OCI-LY3 (cell line): ENCODE measurements around the gene KLF16.

Source experiments
- H2AFZ ChIP-seq: fragments of 200-600, 300-600 bp; shearing (Covaris generic); 2 replicates; pipeline ENCODE4 v1.6.0; 2014; ENCODE audit warnings: antibody characterized with exemption, low read depth, low read length
- H3K27ac ChIP-seq: fragments of 200-600, 300-600 bp; sonication (generic); 2 replicates; pipeline ENCODE4 v1.5.1; 2014; ENCODE audit warnings: mild to moderate bottlenecking, low read length, moderate library complexity, mixed read lengths
- H3K27me3 ChIP-seq: fragments of 200-600, 300-600 bp; sonication (generic); 2 replicates; pipeline ENCODE4 v1.6.1; 2014; ENCODE audit warnings: low read depth, low read length, mixed read lengths
- H3K36me3 ChIP-seq: fragments of 200-600, 300-600 bp; sonication (generic); replicated peaks from 2 replicates; pipeline ENCODE3; 2014; ENCODE audit warnings: low read depth, low read length, mixed read lengths
- H3K4me1 ChIP-seq: fragments of 300-600, 200-600 bp; sonication (generic); 2 replicates; pipeline ENCODE4 v1.6.1; 2014; ENCODE audit warnings: low read length, mixed read lengths
- H3K4me2 ChIP-seq: fragments of 200-600, 300-600 bp; sonication (generic); 2 replicates; pipeline ENCODE4 v1.6.1; 2014; ENCODE audit warnings: low read length, mixed read lengths
- H3K4me3 ChIP-seq: fragments of 300-600, 200-600 bp; sonication (generic); 2 replicates; pipeline ENCODE4 v1.5.1; 2014; ENCODE audit warnings: antibody characterized with exemption, mild to moderate bottlenecking, low read length, moderate library complexity
- H3K79me2 ChIP-seq: fragments of 300-600, 200-600 bp; shearing (Covaris generic); 2 replicates; pipeline ENCODE4 v1.6.1; 2014; ENCODE audit warnings: mild to moderate bottlenecking, low read length, mixed read lengths
- H3K9ac ChIP-seq: fragments of 300-600, 200-600 bp; shearing (Covaris generic); 2 replicates; pipeline ENCODE4 v1.6.0; 2014; ENCODE audit warnings: mild to moderate bottlenecking, low read length, moderate library complexity
- H3K9me3 ChIP-seq: fragments of 200-600, 300-600 bp; shearing (Covaris generic); 2 replicates; pipeline ENCODE4 v1.6.1; 2014; ENCODE audit warnings: low read length, mixed read lengths; ENCODE audit not compliant: insufficient read depth
- H4K20me1 ChIP-seq: fragments of 200-600, 300-600 bp; sonication (generic); 2 replicates; pipeline ENCODE4 v1.6.1; 2016; ENCODE audit warnings: low read length, mixed read lengths; ENCODE audit not compliant: insufficient read depth
- EZH2phosphoT487 ChIP-seq: fragments of 200-600 bp; shearing (Covaris generic); IDR thresholded peaks from 2 replicates; pipeline ENCODE4 v1.6.1; 2018; ENCODE audit warnings: antibody characterized with exemption, mixed run types, low read depth
- TF ChIP-seq, protein P1 (sequence below): fragments of 200-600, 300-600 bp; sonication (generic); IDR thresholded peaks from 2 replicates; pipeline ENCODE4 v1.5.1; 2014; ENCODE audit warnings: antibody characterized with exemption, low read length, low read depth

The KLF16 gene

DNA sequence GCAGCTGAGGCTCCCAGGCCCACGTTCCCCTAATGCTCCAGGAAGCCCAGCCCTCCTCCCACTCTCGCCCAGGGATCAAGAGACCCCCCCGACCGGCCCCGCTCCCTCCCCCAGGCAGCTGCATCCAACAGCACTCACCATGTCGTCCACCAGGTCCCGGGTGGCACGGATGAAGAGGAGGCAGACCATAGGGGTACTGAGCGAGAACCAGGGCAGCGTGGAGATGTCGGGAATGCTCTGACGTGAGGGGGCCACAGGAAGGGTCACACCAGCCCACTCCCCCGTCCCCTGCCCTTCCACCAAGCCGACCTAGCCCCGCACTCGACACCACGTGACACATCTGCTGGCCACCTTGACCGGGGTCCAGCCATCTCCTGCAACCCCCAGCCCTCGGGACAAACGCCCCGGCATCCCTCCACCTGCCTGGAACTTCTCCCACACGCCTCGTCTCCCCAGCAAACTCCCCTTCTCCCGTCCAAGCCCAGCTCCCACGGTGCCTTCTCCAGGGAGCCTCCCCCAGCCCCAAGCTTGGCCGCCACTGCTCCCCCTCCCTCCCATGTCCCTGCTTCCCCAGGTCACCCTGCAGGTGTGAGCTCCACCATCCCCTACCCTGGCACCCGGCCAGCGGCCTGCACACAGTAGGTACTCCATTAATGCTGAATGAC, 56.2 kb downstream of the KLF16 start:
- no peak overlapping the region for H3K9ac ChIP-seq

DNA sequence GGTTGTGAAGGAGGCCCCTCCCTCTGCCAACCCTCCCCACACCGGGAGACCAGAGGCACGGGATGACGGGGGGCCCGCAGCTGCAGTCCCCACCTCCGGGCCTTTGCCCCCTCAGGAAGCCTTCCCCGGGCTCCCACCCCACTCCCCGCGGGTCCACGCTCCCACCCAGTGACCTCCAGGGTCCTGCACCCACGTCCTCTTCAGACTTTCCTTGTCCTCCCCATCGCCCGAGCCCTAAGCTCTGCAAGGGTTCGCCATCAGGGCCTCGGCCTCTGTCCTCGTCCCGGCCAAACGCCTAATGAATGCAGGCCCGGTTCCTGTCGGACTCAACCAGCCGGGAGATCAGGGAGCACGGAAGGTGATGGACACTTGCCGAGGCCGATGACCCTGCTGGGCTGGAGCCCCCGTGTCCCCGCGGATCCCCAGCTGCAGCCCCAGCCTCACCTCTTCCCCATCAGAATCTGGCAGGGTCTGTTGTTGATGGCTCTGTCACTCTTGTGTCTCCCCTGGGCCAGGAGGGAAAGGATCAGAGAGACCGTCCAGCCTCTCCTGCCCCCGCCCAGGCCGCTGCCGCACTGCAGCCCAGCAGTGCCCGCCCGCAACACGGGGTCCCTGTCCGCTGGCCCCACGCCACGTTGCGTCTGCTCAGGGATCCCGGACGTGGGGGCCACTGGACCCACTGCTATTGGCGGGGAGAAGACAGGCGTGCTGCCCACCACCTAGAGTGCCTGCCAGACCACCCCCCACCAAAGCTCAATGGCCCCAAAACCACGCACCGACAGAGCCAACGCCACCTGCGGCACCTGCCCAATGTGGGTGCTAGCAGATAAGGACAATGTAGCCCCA, 57.0 kb downstream of the KLF16 start:
- Histone ChIP-seq H3K36me3 (no peaks in the 10 kb centered on the region), H3K4me1 (peaks cover 4% of the 10 kb centered on the region), H3K27me3 (0 out of 2 replicates have a peak, but pooled peaks cover 3% of the 10 kb centered on the region), H2AFZ (no peak overlapping the region), H3K4me3 (no peak overlapping the region), H3K27ac (no peak overlapping the region), H3K9me3 (no peaks in the 10 kb centered on the region), H3K4me2 (no peak overlapping the region), H3K79me2 (no peaks in the 10 kb centered on the region), H3K9ac (no peak overlapping the region), H4K20me1 (no peaks in the 10 kb centered on the region)
- TF ChIP-seq EZH2phosphoT487, result no peak
- TF ChIP-seq, protein P1, sequence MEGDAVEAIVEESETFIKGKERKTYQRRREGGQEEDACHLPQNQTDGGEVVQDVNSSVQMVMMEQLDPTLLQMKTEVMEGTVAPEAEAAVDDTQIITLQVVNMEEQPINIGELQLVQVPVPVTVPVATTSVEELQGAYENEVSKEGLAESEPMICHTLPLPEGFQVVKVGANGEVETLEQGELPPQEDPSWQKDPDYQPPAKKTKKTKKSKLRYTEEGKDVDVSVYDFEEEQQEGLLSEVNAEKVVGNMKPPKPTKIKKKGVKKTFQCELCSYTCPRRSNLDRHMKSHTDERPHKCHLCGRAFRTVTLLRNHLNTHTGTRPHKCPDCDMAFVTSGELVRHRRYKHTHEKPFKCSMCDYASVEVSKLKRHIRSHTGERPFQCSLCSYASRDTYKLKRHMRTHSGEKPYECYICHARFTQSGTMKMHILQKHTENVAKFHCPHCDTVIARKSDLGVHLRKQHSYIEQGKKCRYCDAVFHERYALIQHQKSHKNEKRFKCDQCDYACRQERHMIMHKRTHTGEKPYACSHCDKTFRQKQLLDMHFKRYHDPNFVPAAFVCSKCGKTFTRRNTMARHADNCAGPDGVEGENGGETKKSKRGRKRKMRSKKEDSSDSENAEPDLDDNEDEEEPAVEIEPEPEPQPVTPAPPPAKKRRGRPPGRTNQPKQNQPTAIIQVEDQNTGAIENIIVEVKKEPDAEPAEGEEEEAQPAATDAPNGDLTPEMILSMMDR, result no peak

More for the DNA sequence above, 56.2 kb downstream of the KLF16 start:
- Histone ChIP-seq H3K4me1 (peaks cover 7% of the 10 kb centered on the region), H3K79me2 (no peaks in the 10 kb centered on the region), H3K27ac (no peak overlapping the region), H4K20me1 (no peaks in the 10 kb centered on the region), H2AFZ (no peak overlapping the region), H3K9me3 (no peaks in the 10 kb centered on the region), H3K4me2 (no peak overlapping the region), H3K27me3 (0 out of 2 replicates have a peak, but pooled peaks cover 5% of the 10 kb centered on the region), H3K36me3 (no peaks in the 10 kb centered on the region), H3K4me3 (no peak overlapping the region)
- TF ChIP-seq, protein P1, result no peak
- no peak for TF ChIP-seq EZH2phosphoT487

DNA sequence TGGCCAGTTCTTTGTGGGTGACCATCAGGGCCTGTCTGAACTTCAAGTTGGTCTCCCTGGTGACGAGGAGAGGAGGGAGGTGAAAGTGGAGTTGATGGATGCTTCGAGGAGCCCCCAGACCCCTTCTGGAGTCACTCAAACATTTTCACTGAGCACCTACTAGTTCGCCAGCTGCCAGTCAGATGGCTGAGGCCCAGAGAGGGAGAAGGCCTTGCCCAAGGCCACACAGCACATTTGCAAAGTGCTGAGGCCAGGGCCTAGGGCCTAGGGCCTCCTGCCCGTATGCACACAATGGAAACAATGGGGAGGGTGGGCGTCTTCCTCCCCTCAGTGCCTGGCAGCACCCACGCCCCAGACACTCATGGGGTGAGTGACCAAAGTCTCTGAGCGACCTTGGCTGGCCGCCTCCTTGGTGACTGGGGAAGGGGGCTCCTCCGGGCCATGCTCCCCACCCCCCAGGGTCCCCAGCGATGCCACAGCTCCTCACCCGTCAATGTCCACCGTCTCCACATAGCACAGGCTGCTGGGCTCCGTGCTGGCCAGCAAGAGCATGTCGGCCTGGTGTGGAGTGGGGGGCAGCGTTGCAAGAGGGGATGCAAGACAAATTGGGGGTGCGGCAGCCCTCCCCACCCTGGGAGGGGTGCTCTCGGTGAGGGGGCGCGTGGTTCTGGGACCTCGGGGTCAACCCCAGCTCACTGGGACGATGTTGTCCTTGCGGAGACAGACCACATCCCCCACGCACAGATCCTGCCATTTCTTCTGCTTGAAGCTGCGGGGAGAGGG, 57.8 kb downstream of the KLF16 start:
- Histone ChIP-seq H4K20me1 (no peaks in the 10 kb centered on the region), H3K27me3 (no peaks in the 10 kb centered on the region), H3K79me2 (no peaks in the 10 kb centered on the region), H2AFZ (no peak overlapping the region), H3K4me2 (no peak overlapping the region), H3K4me1 (no peaks in the 10 kb centered on the region), H3K9me3 (no peaks in the 10 kb centered on the region), H3K27ac (no peak overlapping the region), H3K36me3 (no peaks in the 10 kb centered on the region), H3K9ac (no peak overlapping the region), H3K4me3 (no peak overlapping the region)
- TF ChIP-seq EZH2phosphoT487, result no peak
- TF ChIP-seq, protein P1, result no peak

DNA sequence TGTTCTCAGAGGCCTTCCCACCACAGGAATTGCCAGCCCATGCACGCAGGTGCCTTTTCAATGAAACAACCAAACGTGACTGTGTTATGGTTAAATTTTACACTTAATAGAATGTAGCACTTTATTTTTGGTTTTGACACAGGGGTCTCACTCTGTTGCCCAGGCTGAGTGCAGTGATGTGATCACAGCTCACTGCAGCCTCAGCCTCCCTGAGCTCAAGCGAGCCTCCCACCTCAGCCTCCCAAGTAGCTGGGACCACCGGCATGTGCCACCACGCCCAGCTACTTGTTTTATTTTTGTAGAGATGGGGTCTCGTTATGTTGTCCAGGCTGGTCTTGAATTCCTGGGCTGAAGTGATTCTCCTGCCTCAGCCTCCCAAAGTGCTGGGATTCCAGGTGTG, 58.5 kb downstream of the KLF16 start:
- no peak overlapping the region for H3K27ac ChIP-seq
- no peaks in the 10 kb centered on the region for H3K79me2 ChIP-seq
- H3K4me1 ChIP-seq, result no peaks in the 10 kb centered on the region
- no peak for TF ChIP-seq EZH2phosphoT487
- TF ChIP-seq, protein P1, result no peak
- no peak overlapping the region for H3K4me2 ChIP-seq
- H2AFZ ChIP-seq, result no peak overlapping the region
- no peaks in the 10 kb centered on the region for H4K20me1 ChIP-seq
- no peaks in the 10 kb centered on the region for H3K36me3 ChIP-seq
- no peaks in the 10 kb centered on the region for H3K27me3 ChIP-seq
- H3K9me3 ChIP-seq, result no peaks in the 10 kb centered on the region
- H3K9ac ChIP-seq, result no peak overlapping the region
- H3K4me3 ChIP-seq, result no peak overlapping the region
